Endothelial cell of umbilical vein (primary cell): ENCODE results near the gene ZMIZ1.

Experiments used
- CTCF ChIP-seq, 2 donors: IDR thresholded peaks; 1 replicate in 1 of 2; 2 replicates in 1 of 2; pipeline ENCODE4 v1.5.1; 2011; ENCODE audit warnings: low read length in 2 of 2, mild to moderate bottlenecking in 2 of 2, moderate library complexity in 2 of 2, control low read depth in 1 of 2, inconsistent platforms in 1 of 2, low read depth in 1 of 2; ENCODE audit not compliant: insufficient read depth in 1 of 2; ENCODE audit errors: extremely low read depth in 1 of 2
- EZH2 ChIP-seq: IDR thresholded peaks from 2 replicates; pipeline ENCODE4 v1.6.1; 2012; ENCODE audit warnings: borderline replicate concordance, low read depth, mild to moderate bottlenecking, moderate library complexity, low read length, inconsistent platforms; ENCODE audit not compliant: severe bottlenecking
- FOS ChIP-seq: IDR thresholded peaks from 2 replicates; pipeline ENCODE4 v1.6.1; 2011; ENCODE audit warnings: mild to moderate bottlenecking, low read length, moderate library complexity, borderline replicate concordance; ENCODE audit not compliant: insufficient read depth
- GATA2 ChIP-seq: IDR thresholded peaks from 2 replicates; pipeline ENCODE4 v1.7.0; 2011; ENCODE audit warnings: low read depth, mild to moderate bottlenecking, moderate library complexity, mixed read lengths, low read length; ENCODE audit not compliant: insufficient read length, insufficient read depth
- JUN ChIP-seq: IDR thresholded peaks from 2 replicates; pipeline ENCODE4 v1.6.1; 2011; ENCODE audit warnings: borderline replicate concordance, low read depth; ENCODE audit not compliant: insufficient read length, insufficient read depth
- MAX ChIP-seq: IDR thresholded peaks from 2 replicates; pipeline ENCODE4 v1.6.1; 2011; ENCODE audit not compliant: insufficient read depth, insufficient read length
- MYC ChIP-seq: IDR thresholded peaks from one replicate; pipeline ENCODE4 v1.6.1; 2011; ENCODE audit warnings: mild to moderate bottlenecking, low read depth, low read length
- POLR2A ChIP-seq: IDR thresholded peaks from 2 replicates; pipeline ENCODE4 v1.6.1; 2012; ENCODE audit warnings: low read depth, mild to moderate bottlenecking, control low read depth, low read length
- POLR2AphosphoS5 ChIP-seq: IDR thresholded peaks from 2 replicates; pipeline ENCODE4 v1.6.1; 2012; ENCODE audit warnings: low read depth, mild to moderate bottlenecking, control low read depth, low read length, moderate library complexity; ENCODE audit not compliant: insufficient read depth

- no peak for TF ChIP-seq CTCF (IDR thresholded peaks at IDR 0.05; ENCODE audit: extremely low read depth in 1 of 2, insufficient read depth in 1 of 2, low read depth in 1 of 2, low read length in 2 of 2)
- no peak for TF ChIP-seq EZH2
- TF ChIP-seq POLR2AphosphoS5, result no peak
- no peak for TF ChIP-seq MYC
- TF ChIP-seq POLR2A, result no peak
- no peak for TF ChIP-seq FOS
- no peak for TF ChIP-seq MAX
- no peak for TF ChIP-seq GATA2
- no peak for TF ChIP-seq JUN
Observed at GRCh38 chr10:79130846-79131245, 62.1 kb downstream of the ZMIZ1 start.
